GM12873 (cell line): Measurements from ENCODE around the gene AGBL1.

ENCODE experiments used
- TF ChIP-seq, protein P1 (sequence below): IDR thresholded peaks from 2 replicates; pipeline ENCODE4 v1.5.1; 2012; ENCODE audit warnings: low read depth, mild to moderate bottlenecking, moderate library complexity, low read length, control low read depth; ENCODE audit not compliant: insufficient read depth; ENCODE audit errors: missing control alignments

The AGBL1 gene

DNA sequence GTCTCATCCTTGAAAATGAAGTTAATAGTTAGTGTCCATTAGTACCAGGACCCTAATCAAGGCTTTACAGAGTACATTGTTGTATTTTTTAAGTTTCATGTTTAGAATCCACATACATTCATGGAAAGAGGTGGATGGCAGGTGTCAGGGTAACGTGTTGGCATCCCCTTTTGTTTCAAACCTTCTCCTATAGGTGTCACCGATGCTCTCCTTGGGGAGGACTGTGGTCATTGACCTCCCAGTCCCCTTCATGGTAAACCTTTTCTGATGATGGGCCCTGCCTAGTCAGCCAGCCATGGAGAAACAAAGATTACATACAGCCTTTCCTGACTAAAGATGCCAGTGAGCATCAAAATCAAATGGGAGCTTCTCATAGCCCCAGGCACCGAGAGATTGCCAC is 574.8 kb downstream of the AGBL1 start:
- TF ChIP-seq, protein P1, sequence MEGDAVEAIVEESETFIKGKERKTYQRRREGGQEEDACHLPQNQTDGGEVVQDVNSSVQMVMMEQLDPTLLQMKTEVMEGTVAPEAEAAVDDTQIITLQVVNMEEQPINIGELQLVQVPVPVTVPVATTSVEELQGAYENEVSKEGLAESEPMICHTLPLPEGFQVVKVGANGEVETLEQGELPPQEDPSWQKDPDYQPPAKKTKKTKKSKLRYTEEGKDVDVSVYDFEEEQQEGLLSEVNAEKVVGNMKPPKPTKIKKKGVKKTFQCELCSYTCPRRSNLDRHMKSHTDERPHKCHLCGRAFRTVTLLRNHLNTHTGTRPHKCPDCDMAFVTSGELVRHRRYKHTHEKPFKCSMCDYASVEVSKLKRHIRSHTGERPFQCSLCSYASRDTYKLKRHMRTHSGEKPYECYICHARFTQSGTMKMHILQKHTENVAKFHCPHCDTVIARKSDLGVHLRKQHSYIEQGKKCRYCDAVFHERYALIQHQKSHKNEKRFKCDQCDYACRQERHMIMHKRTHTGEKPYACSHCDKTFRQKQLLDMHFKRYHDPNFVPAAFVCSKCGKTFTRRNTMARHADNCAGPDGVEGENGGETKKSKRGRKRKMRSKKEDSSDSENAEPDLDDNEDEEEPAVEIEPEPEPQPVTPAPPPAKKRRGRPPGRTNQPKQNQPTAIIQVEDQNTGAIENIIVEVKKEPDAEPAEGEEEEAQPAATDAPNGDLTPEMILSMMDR, result no peak

DNA sequence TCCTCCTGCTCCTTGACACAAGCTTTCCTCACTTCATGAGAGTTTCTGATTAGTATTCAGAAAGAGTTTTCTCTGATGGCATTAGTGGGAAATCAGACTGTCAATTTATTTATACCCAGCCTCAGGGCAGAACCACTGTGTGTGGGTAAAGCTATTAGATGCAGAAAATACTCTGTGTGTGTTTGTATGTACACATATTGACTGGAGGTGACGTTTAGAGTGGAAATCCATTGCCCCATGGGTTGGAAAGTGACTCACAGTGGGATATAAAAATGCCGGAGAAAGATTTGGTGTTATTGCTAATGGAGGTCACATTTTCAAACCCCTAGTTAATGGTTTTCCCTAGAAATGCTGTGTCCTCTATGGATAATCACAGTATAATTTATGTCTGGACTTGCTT is 577.6 kb downstream of the AGBL1 start:
- TF ChIP-seq, protein P1, result no peak

DNA sequence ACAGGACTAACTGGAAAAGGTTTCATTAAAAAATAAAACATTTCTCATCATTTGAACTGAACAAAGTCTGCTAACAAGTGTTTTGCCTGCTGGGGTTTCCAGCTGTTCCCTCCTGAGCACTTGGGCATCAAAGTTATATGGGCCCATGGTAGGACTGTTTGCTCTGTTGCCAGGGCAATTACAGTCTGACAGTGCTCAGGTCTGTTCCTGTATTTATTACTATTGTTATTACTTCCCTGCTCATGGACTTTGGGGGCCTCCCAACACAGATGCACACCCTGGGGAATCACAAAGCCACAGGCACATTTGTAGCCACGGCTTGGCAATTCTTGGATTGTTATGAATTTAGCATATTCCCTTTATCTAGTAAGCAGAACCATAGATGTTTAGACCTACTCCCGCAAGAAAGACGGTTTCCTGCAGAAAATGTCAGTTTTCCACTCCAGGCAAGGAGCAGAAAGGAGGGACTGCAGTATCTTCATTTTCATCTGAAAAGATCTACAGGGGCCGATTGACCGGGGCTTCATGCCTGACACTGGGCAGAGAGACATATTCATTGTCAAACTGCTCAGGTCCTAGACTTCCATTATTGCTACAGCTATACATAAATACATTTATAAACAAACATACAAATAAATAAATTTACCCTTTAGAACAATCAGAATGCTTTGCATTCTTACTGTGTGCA is 580.2 kb downstream of the AGBL1 start:
- TF ChIP-seq, protein P1, result no peak

DNA sequence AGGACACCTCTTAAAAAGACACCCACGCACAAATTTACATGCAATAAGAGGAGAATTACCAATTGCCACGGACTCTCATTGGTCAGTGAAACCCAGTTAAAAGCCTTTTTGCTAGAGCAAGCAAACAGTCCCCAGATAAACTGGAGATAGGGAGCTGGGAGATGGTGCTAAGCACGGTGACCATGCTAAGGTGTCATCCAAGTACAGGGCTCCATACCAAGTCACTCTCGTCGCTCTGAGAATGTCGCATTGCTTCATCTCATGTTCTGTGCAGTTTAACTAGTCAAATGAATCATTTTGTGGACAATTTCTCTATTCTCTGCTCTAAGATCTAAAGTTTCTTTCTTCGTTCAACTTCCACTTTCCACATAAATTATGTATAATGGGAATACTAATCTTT is 581.9 kb downstream of the AGBL1 start:
- TF ChIP-seq, protein P1, result no peak

DNA sequence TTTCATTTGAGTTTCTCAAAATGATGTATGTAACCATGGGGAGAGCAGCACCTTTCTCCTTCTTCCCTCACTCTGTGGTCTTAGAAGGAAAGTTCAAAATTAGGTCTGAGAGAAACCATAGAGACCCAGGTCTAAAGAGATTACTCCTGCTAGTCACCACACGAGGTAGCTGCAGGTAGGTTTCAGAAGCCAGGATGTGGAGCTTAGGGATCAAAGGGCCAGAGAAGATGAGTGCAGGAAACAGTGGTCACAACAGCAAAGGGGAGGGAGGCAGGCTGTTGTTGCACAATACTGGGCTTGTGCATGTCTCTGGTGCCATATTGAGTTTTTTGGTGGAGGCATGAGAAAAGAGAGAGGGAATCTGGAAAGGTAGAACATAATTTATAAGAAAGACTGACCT is 583.6 kb downstream of the AGBL1 start:
- TF ChIP-seq, protein P1, result no peak

DNA sequence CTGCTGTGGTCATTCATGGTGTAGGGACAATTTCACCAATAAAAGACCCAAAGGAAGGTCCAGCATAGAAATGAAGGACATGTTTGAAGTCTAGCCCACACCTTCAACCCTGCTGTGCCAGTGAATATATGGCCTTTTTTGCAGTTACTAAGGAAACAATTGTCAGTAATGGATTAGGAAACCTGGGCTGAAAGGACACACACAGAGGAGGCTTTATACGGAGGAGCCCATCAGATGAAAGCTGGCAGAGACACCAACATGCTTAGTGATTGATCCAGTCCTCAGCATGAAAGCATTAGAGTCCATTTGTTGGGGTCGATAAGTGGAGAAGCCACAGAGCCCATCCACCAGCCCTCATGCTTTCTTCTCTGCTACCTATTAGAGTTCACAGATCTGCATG is 584.3 kb downstream of the AGBL1 start:
- TF ChIP-seq, protein P1, result no peak

DNA sequence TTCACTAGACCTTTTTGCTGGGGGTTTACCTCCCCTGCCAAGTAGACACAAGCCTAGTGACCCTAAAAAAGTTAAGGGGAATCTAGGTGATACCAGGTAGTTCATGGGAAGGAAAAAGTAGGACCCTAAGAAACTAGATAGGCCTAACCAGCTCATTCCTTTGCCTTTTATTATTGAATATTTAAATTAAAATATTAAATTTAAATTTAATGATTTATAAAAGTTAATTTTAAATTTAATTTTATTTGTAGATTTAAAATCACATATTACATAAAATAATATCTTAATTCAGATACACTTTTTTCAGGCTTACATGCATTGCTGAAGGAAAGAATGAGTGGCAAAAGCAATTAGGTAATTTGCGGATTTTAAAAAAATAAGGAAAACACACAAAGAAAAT is 584.9 kb downstream of the AGBL1 start:
- TF ChIP-seq, protein P1, result no peak
